Activated CD8-positive, alpha-beta T cell treated with anti-CD3 and anti-CD28 coated beads for 36 hours (primary cell): Measurements from ENCODE around the gene GRIK3. TPM values are rescaled to one million over a fixed set of nuclear protein-coding genes. Genes with fewer than 3 reads are reported as not detected.

Source experiments
- ATAC-seq: fragments of 200-7000 bp; cut with Tn5 transposase; one replicate; pipeline ENCODE4 v1.10.0; 2021; ENCODE audit warnings: mild to moderate bottlenecking, moderate library complexity
- CTCF ChIA-PET: fragments of 350-600 bp; sonication (Branson Sonifier 250); formaldehyde crosslinking; loops from one replicate; lab custom pipeline; 2021; ENCODE audit warnings: antibody characterized with exemption; lab: Charles Lee
- POLR2A ChIA-PET: fragments of 350-600 bp; sonication (Branson Sonifier 250); formaldehyde crosslinking; loops from one replicate; lab custom pipeline; 2021; ENCODE audit warnings: antibody characterized with exemption; lab: Charles Lee
- DNase-seq: peaks from one replicate; pipeline ENCODE4 v3.0.0-alpha.2; 2020
- H3K27ac Mint-ChIP-seq: one replicate; pipeline ENCODE4 v1.8.0; 2021; ENCODE audit warnings: mild to moderate bottlenecking, mixed read lengths
- H3K27me3 Mint-ChIP-seq: one replicate; pipeline ENCODE4 v1.8.0; 2021; ENCODE audit warnings: mixed read lengths
- H3K36me3 Mint-ChIP-seq: one replicate; pipeline ENCODE4 v1.8.0; 2021; ENCODE audit warnings: low read depth, mixed read lengths
- H3K4me1 Mint-ChIP-seq: one replicate; pipeline ENCODE4 v1.8.0; 2021; ENCODE audit warnings: low read depth, mixed read lengths
- H3K4me3 Mint-ChIP-seq: one replicate; pipeline ENCODE4 v1.8.0; 2021; ENCODE audit warnings: mild to moderate bottlenecking, moderate library complexity, mixed read lengths
- H3K9me3 Mint-ChIP-seq: one replicate; pipeline ENCODE4 v1.8.0; 2021; ENCODE audit warnings: mixed read lengths
- intact Hi-C: fragments of 100-400 bp; cut with micrococcal nuclease; formaldehyde crosslinking; loops from one replicate; pipeline ENCODE4 v1.10.0; 2022
- total RNA-seq, 2 experiments: library from RNA; stranded (reverse); gene quantifications; one replicate each; pipeline ENCODE4 v1.2.3, GENCODE V29; 2021
- TF ChIP-seq, protein P1 (sequence below): fragments of 200-600 bp; IDR thresholded peaks from one replicate; pipeline ENCODE4 v1.8.0; 2022; ENCODE audit warnings: antibody characterized with exemption, mild to moderate bottlenecking

The GRIK3 gene
- total RNA-seq, 2 experiments from 2014 or later = not detected

DNA sequence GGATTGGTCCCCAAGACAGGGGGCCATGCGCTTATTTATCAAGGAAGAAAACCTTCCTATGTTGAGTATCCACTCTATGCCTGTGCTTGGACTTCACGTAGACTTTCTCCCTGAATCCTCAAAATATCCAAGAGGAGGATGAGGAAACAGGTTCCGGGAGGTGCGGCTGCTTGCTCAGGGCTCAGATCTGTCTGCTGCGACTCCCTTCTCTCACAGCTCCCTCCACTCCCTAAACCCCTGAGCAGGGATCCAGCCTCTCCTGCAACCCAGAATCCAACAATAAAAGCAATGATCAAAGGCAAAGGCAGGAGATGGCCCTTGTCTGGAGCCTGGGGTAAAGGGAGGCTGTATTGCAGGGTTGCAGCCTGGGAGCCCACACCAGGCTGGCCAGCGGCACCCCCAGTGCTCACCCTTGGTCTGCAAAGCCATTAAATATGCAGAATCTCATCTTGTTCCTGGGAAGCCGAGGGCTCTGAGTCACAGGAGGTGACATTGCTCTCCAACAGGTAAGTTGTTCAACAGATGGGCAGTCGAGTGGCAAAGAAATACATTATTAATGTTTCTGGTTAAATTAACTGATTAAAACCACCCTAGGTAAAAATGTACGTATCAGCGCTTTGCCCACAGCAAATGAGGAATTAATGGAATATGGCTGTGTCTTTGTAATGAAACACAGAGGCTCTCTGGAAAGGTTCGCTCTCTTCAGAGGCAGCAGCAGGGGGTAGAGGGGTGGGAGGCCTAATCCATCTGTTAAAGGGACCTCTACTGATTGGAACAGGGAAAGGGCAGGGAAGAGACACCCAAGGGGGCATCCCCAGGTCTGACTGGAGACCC, 111.5 kb downstream of the GRIK3 start:
- CTCF ChIA-PET = no interaction called here
- H3K4me1 Mint-ChIP-seq = no peaks in the 10 kb centered on the region
- TF ChIP-seq, protein P1, sequence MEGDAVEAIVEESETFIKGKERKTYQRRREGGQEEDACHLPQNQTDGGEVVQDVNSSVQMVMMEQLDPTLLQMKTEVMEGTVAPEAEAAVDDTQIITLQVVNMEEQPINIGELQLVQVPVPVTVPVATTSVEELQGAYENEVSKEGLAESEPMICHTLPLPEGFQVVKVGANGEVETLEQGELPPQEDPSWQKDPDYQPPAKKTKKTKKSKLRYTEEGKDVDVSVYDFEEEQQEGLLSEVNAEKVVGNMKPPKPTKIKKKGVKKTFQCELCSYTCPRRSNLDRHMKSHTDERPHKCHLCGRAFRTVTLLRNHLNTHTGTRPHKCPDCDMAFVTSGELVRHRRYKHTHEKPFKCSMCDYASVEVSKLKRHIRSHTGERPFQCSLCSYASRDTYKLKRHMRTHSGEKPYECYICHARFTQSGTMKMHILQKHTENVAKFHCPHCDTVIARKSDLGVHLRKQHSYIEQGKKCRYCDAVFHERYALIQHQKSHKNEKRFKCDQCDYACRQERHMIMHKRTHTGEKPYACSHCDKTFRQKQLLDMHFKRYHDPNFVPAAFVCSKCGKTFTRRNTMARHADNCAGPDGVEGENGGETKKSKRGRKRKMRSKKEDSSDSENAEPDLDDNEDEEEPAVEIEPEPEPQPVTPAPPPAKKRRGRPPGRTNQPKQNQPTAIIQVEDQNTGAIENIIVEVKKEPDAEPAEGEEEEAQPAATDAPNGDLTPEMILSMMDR = no peak
- ATAC-seq = no peak
- H3K27me3 Mint-ChIP-seq = peaks cover 4% of the 10 kb centered on the region
- H3K27ac Mint-ChIP-seq = no peak overlapping the region
- POLR2A ChIA-PET = no interaction called here
- DNase-seq = no peak
- H3K36me3 Mint-ChIP-seq = no peaks in the 10 kb centered on the region
- no peaks in the 10 kb centered on the region for H3K9me3 Mint-ChIP-seq
- no peak overlapping the region for H3K4me3 Mint-ChIP-seq
- intact Hi-C loops = no loop called here

DNA sequence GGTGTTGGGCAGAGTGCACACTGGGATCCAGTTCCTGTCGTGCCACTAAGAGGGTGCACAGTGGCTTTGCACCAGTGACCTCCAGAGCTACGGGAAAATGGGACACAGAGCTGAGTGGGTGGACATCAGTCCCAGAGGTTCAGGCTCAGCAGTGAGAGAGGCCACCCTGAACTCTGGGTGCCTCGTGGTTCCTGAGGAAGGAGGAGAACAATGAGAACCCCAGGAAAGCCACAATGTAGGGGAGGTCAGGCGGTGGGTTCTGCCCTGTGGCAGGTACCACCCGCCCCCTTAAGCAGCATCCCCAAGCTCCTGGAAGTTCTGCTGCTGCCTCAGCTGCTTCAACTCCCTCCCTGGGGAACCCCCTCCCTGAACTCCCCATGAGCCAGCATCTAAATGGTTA, 112.2 kb downstream of the GRIK3 start:
- POLR2A ChIA-PET = no interaction called here
- intact Hi-C loops = no loop called here
- no peaks in the 10 kb centered on the region for H3K36me3 Mint-ChIP-seq
- no peak for DNase-seq
- H3K27ac Mint-ChIP-seq = no peak overlapping the region
- ATAC-seq = no peak
- H3K4me1 Mint-ChIP-seq = no peaks in the 10 kb centered on the region
- CTCF ChIA-PET = no interaction called here
- no peak overlapping the region for H3K4me3 Mint-ChIP-seq
- peaks cover 4% of the 10 kb centered on the region for H3K27me3 Mint-ChIP-seq
- TF ChIP-seq, protein P1 = no peak
- H3K9me3 Mint-ChIP-seq = no peaks in the 10 kb centered on the region

DNA sequence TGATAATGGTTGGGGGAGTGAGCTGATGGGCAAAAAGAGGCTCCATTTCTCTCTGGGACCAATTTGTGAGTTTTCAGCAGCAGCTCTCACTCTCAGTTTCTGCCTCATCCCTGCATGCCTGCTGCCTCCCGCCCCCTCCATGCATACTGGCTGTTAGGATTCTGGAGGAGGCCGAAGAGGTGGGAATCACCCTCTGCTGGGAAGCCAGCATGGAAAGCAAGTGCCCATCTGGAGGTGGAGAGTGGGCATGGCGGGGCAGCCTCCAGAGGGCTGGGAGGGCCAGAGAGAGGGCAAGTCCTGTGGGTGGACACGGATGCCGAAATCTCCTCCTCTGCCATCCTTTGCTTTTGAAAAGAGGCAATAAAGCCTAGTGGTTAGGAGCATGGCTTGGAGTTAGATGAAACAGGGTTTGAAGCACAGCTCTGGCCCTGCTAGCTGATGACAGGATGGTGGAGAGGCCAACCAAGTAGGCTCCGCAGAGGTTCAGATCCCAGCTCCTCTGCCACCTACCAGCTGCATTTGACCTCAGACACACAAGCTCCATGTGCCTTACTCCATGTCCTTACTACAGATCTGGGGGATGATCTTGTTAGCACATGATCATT, 113.4 kb downstream of the GRIK3 start:
- TF ChIP-seq, protein P1 = no peak
- ATAC-seq (no peak), DNase-seq (no peak)
- intact Hi-C loops = no loop called here
- Mint-ChIP-seq H3K4me1 (no peaks in the 10 kb centered on the region), H3K4me3 (no peak overlapping the region), H3K27me3 (peaks cover 4% of the 10 kb centered on the region), H3K9me3 (peaks cover under 1% of the 10 kb centered on the region), H3K27ac (no peak overlapping the region), H3K36me3 (no peaks in the 10 kb centered on the region)
- ChIA-PET CTCF (no interaction called here), POLR2A (no interaction called here)

DNA sequence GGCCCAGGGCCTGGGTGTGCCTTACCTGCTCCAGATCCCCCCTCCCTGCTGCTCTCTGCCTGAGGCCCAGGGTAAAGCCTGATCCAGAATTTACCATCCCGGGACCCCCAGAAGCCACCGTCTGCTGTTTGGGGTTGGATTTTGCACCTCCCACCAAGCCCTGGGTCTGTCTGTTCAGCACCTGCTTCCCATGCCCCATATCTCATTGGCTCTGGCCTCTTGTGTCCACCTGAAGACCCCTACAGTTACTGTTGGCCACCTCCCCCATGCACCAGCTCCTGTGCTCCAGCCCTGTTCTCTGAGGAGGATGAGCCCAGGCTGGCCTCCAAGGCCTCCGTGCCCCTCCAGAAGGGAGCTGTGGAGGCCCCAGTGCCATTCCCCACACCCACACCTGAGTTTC, 113.9 kb downstream of the GRIK3 start:
- H3K36me3 Mint-ChIP-seq = no peaks in the 10 kb centered on the region
- H3K27me3 Mint-ChIP-seq = peaks cover 4% of the 10 kb centered on the region
- ATAC-seq = no peak
- H3K27ac Mint-ChIP-seq = no peak overlapping the region
- no peak for DNase-seq
- TF ChIP-seq, protein P1 = no peak
- intact Hi-C loops = no loop called here
- no peaks in the 10 kb centered on the region for H3K4me1 Mint-ChIP-seq
- CTCF ChIA-PET = no interaction called here
- no peak overlapping the region for H3K4me3 Mint-ChIP-seq
- peaks cover 5% of the 10 kb centered on the region for H3K9me3 Mint-ChIP-seq
- POLR2A ChIA-PET = no interaction called here

DNA sequence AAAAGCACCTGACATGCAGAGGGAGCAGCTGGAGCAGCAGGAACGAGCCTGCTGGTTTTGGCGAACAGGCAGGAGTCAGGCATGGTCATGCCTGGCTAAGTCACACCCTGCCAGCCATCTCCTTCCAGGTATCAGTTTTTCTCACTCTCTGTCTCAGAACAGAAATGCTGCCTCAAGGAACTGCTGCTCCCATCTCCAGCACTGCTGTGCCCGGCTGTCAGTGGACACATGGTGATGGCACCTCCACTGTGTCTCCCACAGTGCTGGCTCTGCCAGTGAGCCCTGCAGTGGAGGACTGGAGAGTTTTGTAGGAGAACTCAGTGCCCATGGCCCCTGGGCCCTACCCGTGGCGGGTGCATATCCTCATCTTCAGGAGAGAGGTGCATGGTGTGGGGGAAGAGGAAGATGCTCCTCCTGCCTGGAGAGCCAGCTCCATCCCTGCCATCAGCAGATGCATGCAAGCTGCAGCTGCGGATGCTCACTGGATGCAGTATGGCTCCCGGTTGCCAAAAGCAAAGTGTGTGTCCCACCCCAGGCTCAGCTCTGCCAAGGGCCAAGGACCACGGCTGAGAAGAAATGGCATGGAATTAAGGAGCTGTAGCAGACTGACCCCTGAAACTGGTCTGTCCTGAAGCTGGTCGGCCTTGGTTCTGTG, 114.7 kb downstream of the GRIK3 start:
- H3K27me3 Mint-ChIP-seq = peaks cover 4% of the 10 kb centered on the region
- H3K9me3 Mint-ChIP-seq = peaks cover 5% of the 10 kb centered on the region
- no peak overlapping the region for H3K4me3 Mint-ChIP-seq
- TF ChIP-seq, protein P1 = no peak
- no peak overlapping the region for H3K27ac Mint-ChIP-seq
- ATAC-seq (no peak), DNase-seq (no peak)
- no peaks in the 10 kb centered on the region for H3K4me1 Mint-ChIP-seq
- ChIA-PET POLR2A (no interaction called here), CTCF (no interaction called here)
- intact Hi-C loops = no loop called here
- H3K36me3 Mint-ChIP-seq = no peaks in the 10 kb centered on the region
